ENCODE data around the gene SHISA9. TPM values are rescaled to one million over a fixed set of nuclear protein-coding genes. Genes with fewer than 3 reads are reported as not detected.

SHISA9 gene
- total and polyA plus RNA-seq, 4 donors = under 0.01 to 0.08 (median 0.07) TPM; not detected in 1

GRCh38 chr16:13013043-13013442 is 111.6 kb downstream of the SHISA9 start:
- H3K9ac ChIP-seq (ENCODE audit: low read depth in 1 of 2, low read length in 2 of 2) = no peak overlapping the region
- no peak overlapping the region for H3K4me3 ChIP-seq (ENCODE audit: low read depth in 1 of 3, low read length in 3 of 3)
- WGBS = 60% methylated on average over 6 of the region's 6 CpGs
- H3K27ac ChIP-seq (ENCODE audit: low read depth in 1 of 2, low read length in 2 of 2) = no peak overlapping the region
- H3K9me3 ChIP-seq (ENCODE audit: control insufficient read depth in 4 of 4, low read length in 3 of 4) = no peaks in the 10 kb centered on the region
- no peaks in the 10 kb centered on the region for H3K4me1 ChIP-seq (ENCODE audit: control insufficient read depth in 4 of 4, insufficient read depth in 4 of 4, low read length in 3 of 4)
- no peaks in the 10 kb centered on the region for H3K27me3 ChIP-seq (ENCODE audit: control insufficient read depth in 4 of 4, insufficient read depth in 4 of 4, low read length in 3 of 4)
- TF ChIP-seq, protein P1, sequence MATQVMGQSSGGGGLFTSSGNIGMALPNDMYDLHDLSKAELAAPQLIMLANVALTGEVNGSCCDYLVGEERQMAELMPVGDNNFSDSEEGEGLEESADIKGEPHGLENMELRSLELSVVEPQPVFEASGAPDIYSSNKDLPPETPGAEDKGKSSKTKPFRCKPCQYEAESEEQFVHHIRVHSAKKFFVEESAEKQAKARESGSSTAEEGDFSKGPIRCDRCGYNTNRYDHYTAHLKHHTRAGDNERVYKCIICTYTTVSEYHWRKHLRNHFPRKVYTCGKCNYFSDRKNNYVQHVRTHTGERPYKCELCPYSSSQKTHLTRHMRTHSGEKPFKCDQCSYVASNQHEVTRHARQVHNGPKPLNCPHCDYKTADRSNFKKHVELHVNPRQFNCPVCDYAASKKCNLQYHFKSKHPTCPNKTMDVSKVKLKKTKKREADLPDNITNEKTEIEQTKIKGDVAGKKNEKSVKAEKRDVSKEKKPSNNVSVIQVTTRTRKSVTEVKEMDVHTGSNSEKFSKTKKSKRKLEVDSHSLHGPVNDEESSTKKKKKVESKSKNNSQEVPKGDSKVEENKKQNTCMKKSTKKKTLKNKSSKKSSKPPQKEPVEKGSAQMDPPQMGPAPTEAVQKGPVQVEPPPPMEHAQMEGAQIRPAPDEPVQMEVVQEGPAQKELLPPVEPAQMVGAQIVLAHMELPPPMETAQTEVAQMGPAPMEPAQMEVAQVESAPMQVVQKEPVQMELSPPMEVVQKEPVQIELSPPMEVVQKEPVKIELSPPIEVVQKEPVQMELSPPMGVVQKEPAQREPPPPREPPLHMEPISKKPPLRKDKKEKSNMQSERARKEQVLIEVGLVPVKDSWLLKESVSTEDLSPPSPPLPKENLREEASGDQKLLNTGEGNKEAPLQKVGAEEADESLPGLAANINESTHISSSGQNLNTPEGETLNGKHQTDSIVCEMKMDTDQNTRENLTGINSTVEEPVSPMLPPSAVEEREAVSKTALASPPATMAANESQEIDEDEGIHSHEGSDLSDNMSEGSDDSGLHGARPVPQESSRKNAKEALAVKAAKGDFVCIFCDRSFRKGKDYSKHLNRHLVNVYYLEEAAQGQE (IDR thresholded peaks at IDR 0.05) = no peak
- TF ChIP-seq FOXA2 (IDR thresholded peaks at IDR 0.05) (no peak), TAF1 (conservative IDR thresholded peaks at IDR 0.05) (no peak), FOXA1 (IDR thresholded peaks at IDR 0.05) (no peak), EGR1 (IDR thresholded peaks at IDR 0.05; ENCODE audit: low read depth in 2 of 2) (no peak), GABPA (IDR thresholded peaks at IDR 0.05 in 1 of 2, conservative IDR thresholded peaks at IDR 0.05 in 1 of 2) (no peak), HNF4A (conservative IDR thresholded peaks at IDR 0.05) (no peak), RXRA (IDR thresholded peaks at IDR 0.05) (no peak), HNF4G (IDR thresholded peaks at IDR 0.05) (no peak), YY1 (IDR thresholded peaks at IDR 0.05) (no peak), JUND (IDR thresholded peaks at IDR 0.05) (no peak), RAD21 (IDR thresholded peaks at IDR 0.05) (no peak), SP1 (IDR thresholded peaks at IDR 0.05) (no peak), NR2F2 (IDR thresholded peaks at IDR 0.05) (no peak), ATF3 (IDR thresholded peaks at IDR 0.05) (no peak)
- TF ChIP-seq, protein P2, sequence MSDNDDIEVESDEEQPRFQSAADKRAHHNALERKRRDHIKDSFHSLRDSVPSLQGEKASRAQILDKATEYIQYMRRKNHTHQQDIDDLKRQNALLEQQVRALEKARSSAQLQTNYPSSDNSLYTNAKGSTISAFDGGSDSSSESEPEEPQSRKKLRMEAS (IDR thresholded peaks at IDR 0.05) = no peak
- TF ChIP-seq, protein P3, sequence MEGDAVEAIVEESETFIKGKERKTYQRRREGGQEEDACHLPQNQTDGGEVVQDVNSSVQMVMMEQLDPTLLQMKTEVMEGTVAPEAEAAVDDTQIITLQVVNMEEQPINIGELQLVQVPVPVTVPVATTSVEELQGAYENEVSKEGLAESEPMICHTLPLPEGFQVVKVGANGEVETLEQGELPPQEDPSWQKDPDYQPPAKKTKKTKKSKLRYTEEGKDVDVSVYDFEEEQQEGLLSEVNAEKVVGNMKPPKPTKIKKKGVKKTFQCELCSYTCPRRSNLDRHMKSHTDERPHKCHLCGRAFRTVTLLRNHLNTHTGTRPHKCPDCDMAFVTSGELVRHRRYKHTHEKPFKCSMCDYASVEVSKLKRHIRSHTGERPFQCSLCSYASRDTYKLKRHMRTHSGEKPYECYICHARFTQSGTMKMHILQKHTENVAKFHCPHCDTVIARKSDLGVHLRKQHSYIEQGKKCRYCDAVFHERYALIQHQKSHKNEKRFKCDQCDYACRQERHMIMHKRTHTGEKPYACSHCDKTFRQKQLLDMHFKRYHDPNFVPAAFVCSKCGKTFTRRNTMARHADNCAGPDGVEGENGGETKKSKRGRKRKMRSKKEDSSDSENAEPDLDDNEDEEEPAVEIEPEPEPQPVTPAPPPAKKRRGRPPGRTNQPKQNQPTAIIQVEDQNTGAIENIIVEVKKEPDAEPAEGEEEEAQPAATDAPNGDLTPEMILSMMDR (IDR thresholded peaks at IDR 0.05; ENCODE audit: low read depth, low read length, missing input control) = no peak
- TF ChIP-seq, protein P4, sequence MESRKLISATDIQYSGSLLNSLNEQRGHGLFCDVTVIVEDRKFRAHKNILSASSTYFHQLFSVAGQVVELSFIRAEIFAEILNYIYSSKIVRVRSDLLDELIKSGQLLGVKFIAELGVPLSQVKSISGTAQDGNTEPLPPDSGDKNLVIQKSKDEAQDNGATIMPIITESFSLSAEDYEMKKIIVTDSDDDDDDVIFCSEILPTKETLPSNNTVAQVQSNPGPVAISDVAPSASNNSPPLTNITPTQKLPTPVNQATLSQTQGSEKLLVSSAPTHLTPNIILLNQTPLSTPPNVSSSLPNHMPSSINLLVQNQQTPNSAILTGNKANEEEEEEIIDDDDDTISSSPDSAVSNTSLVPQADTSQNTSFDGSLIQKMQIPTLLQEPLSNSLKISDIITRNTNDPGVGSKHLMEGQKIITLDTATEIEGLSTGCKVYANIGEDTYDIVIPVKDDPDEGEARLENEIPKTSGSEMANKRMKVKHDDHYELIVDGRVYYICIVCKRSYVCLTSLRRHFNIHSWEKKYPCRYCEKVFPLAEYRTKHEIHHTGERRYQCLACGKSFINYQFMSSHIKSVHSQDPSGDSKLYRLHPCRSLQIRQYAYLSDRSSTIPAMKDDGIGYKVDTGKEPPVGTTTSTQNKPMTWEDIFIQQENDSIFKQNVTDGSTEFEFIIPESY (IDR thresholded peaks at IDR 0.05) = no peak
- no peak for DNase-seq (ENCODE audit: low spot score)
- no peaks in the 10 kb centered on the region for H3K36me3 ChIP-seq (ENCODE audit: control insufficient read depth in 4 of 4, insufficient read depth in 3 of 4, low read depth in 1 of 4, low read length in 3 of 4)
